ENCODE data around the gene SBF1. TPM values are rescaled to one million over a fixed set of nuclear protein-coding genes. Genes with fewer than 3 reads are reported as not detected.

SBF1 gene
- total RNA-seq, 1 donor from 2014 or later = 144 TPM

DNA sequence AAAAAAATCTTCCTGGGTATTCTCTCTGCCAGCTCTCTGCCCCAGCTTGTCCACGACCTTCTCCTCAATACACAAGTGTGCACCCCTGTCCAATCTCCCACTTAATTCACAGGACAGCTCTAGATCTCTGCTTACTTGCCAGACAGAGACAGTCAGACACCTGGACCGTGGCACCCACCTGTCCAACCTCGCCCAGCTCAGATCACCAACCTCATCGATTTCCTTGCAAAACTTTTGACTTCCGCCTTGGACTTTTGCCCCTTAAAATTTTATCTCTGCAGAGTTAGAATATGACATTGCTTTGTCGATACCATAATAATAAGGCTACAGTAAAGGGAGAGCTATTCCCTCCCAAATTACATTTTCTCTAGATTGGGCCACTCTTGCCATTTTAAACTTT lies 22.3 kb upstream of the SBF1 start:
- ChIA-PET CTCF (interaction anchor here (1.0 to 2.6 kb wide), 9 partner anchors 11 to 241 kb away, joined by 3 to 14 read pairs (median 4); partner anchors contain the start of genes LMF2, NCAPH2 and SCO2), POLR2A (interaction anchor here (0.7 to 1.6 kb wide), 3 partner anchors 27 to 52 kb away, joined by 4 to 6 read pairs (median 6); no protein-coding TSS in a partner anchor)
- DNase-seq (no peak), ATAC-seq (ENCODE audit: low read depth) (no peak)
- Mint-ChIP-seq H3K4me3 (no peak overlapping the region), H3K27me3 (no peaks in the 10 kb centered on the region), H3K9me3 (no peaks in the 10 kb centered on the region), H3K4me1 (peaks cover 3% of the 10 kb centered on the region), H3K36me3 (ENCODE audit: low read depth) (no peaks in the 10 kb centered on the region), H3K27ac (no peak overlapping the region)
- TF ChIP-seq, protein P1, sequence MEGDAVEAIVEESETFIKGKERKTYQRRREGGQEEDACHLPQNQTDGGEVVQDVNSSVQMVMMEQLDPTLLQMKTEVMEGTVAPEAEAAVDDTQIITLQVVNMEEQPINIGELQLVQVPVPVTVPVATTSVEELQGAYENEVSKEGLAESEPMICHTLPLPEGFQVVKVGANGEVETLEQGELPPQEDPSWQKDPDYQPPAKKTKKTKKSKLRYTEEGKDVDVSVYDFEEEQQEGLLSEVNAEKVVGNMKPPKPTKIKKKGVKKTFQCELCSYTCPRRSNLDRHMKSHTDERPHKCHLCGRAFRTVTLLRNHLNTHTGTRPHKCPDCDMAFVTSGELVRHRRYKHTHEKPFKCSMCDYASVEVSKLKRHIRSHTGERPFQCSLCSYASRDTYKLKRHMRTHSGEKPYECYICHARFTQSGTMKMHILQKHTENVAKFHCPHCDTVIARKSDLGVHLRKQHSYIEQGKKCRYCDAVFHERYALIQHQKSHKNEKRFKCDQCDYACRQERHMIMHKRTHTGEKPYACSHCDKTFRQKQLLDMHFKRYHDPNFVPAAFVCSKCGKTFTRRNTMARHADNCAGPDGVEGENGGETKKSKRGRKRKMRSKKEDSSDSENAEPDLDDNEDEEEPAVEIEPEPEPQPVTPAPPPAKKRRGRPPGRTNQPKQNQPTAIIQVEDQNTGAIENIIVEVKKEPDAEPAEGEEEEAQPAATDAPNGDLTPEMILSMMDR (IDR thresholded peaks at IDR 0.05) = no peak
- intact Hi-C loops (cut with micrococcal nuclease) = loop anchor here (5.0 kb wide), 2 partner anchors 40 to 100 kb away; no protein-coding TSS in a partner anchor

DNA sequence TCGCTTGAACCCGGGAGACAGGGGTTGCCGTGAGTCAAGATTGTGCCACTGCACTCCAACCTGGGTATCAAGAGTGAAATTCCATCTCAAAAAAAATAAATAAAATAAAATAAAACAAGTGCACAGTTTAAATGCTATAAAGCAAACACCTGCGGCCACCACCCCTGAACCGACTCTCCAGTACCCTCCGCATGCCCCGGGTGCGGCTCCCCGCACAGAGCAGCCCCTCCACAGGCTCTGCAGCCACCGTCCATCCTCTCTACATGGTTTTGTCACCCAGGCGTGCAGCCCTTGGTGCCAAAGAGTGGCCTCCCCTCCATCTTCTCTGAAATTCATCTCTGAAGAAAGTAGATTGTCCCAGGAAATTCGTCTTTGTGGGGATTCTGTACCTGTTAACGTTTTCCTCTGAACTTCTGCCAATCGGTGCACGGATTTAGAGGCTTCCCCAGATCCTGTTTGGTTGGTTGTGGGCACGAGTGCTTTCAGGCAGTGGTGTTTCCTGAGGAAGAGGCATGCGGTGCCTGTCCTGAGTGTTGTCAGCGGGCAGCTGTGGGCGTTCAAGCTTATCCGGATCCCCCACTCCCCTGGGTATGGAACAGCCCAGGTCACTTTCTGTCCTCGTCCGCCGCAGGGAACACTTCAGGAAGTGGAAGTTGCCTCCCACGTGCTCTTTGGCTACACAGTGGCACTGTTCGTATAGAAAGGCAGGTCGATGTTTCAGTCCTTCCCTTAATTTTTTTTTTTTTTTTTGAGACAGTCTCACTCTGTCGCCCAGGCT lies 15.9 kb upstream of the SBF1 start:
- no peaks in the 10 kb centered on the region for H3K9me3 Mint-ChIP-seq
- ChIA-PET CTCF (no interaction called here), POLR2A (interaction anchor here (1.2 kb wide), 2 partner anchors 12 to 20 kb away, joined by 4 to 9 read pairs; no protein-coding TSS in a partner anchor)
- peak overlapping the region; percentile 38 for H3K4me3 Mint-ChIP-seq
- intact Hi-C loops (cut with micrococcal nuclease) = no loop called here
- H3K36me3 Mint-ChIP-seq (ENCODE audit: low read depth) = no peaks in the 10 kb centered on the region
- H3K27me3 Mint-ChIP-seq = no peaks in the 10 kb centered on the region
- no peak overlapping the region for H3K27ac Mint-ChIP-seq
- DNase-seq (no peak), ATAC-seq (ENCODE audit: low read depth) (peak; percentile 25)
- H3K4me1 Mint-ChIP-seq = peaks cover 7% of the 10 kb centered on the region
- TF ChIP-seq, protein P1 (IDR thresholded peaks at IDR 0.05) = no peak

DNA sequence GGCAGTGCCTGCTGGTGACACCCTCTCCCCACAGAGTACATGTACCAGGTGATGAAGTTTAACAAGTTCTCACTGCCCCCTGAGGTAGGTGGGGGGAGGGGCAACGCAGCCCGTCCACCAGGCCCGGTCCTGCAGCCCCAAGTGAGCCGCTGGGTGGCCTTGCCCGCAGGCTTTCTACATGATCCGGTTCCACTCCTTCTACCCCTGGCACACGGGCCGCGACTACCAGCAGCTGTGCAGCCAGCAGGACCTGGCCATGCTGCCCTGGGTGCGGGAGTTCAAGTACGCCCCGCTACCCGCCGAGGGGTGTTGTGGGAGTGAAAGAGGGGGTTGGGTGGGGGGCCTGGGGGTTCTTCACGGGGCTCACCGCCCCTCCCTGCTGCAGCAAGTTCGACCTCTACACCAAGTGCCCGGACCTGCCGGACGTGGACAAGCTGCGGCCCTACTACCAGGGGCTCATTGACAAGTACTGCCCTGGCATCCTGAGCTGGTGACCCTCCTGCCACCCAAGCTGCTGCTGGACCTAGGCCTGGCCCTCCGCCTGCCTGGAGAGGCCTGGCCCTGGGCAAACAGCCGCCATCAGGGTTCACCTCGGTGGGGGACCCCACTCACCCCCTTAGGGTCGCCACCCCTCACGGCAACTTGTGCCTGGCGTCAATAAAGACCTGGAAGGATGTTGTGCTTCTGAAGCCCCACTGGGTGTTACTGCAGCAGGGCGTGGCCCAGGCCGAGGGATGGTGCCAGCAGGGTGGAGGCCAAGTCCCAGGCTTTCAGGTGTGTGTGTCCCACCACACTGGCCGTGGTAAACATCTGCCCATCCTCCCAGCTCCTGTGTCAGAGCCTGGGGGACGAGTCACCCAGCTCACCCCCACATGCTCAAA lies 14.8 kb upstream of the SBF1 start:
- TF ChIP-seq, protein P1 (IDR thresholded peaks at IDR 0.05) = no peak
- peaks cover 7% of the 10 kb centered on the region for H3K4me1 Mint-ChIP-seq
- H3K27ac Mint-ChIP-seq = no peak overlapping the region
- POLR2A ChIA-PET = no interaction called here
- intact Hi-C loops (cut with micrococcal nuclease) = no loop called here
- DNase-seq (no peak), ATAC-seq (ENCODE audit: low read depth) (no peak)
- H3K9me3 Mint-ChIP-seq = no peaks in the 10 kb centered on the region
- no peaks in the 10 kb centered on the region for H3K27me3 Mint-ChIP-seq
- H3K4me3 Mint-ChIP-seq = no peak overlapping the region
- CTCF ChIA-PET = no interaction called here
- H3K36me3 Mint-ChIP-seq (ENCODE audit: low read depth) = no peaks in the 10 kb centered on the region

DNA sequence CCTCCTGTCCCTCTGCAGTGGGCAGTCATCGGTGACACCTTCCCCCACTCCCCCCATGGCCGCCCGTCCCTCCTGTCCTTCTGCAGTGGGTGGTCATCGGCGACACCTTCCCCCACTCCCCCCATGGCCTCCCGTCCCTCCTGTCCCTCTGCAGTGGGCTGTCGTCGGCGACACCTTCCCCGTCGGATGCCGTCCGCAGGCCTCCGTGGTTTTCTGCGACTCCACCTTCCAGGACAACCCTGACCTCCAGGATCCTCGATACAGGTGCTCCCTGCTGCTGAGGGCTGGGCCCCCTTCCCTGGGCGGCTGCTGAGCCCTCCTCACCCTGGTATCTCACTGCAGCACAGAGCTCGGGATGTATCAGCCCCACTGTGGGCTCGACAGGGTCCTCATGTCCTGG lies 14.1 kb upstream of the SBF1 start:
- ChIA-PET CTCF (no interaction called here), POLR2A (no interaction called here)
- peaks cover 12% of the 10 kb centered on the region for H3K4me1 Mint-ChIP-seq
- no peak overlapping the region for H3K27ac Mint-ChIP-seq
- H3K4me3 Mint-ChIP-seq = no peak overlapping the region
- no peaks in the 10 kb centered on the region for H3K36me3 Mint-ChIP-seq (ENCODE audit: low read depth)
- H3K9me3 Mint-ChIP-seq = no peaks in the 10 kb centered on the region
- TF ChIP-seq, protein P1 (IDR thresholded peaks at IDR 0.05) = no peak
- no peak for DNase-seq
- ATAC-seq (ENCODE audit: low read depth) = no peak
- intact Hi-C loops (cut with micrococcal nuclease) = no loop called here
- no peaks in the 10 kb centered on the region for H3K27me3 Mint-ChIP-seq

Data from activated B cell treated with CpG ODN at 0.5 μM for 24 hours (primary cell).